HG02840 (cell line): ENCODE data around the gene NNT.
"Not testable (repeated sequence)": the region's sequence is repeated elsewhere in the genome, so short reads cannot be mapped to it uniquely, and the experiment has no call there.

Source experiments
- ATAC-seq: cut with Tn5 transposase; IDR thresholded peaks from one replicate; pipeline ENCODE4 v1.9.1; 2021; ENCODE audit warnings: mild to moderate bottlenecking, moderate library complexity, moderate number of reproducible peaks; ENCODE audit not compliant: unreplicated experiment, low FRiP score

Gene NNT

GRCh38 chr5:43699910-43700309 is 96.9 kb downstream of the NNT start:
- ATAC-seq, result no peak

- no peak for ATAC-seq
Observed at GRCh38 chr5:43700601-43701000, 97.6 kb downstream of the NNT start.

GRCh38 chr5:43701227-43701626 is 98.2 kb downstream of the NNT start:
- ATAC-seq, result no peak

- no peak for ATAC-seq
Observed at GRCh38 chr5:43702293-43702692, 99.3 kb downstream of the NNT start.

- ATAC-seq, result no peak
Observed at GRCh38 chr5:43702815-43703214, 99.8 kb downstream of the NNT start.

- ATAC-seq, result no peak
Observed at GRCh38 chr5:43704243-43704642, 101.3 kb downstream of the NNT start.

- ATAC-seq, result not testable (repeated sequence)
Observed at GRCh38 chr5:43706576-43706975, 103.6 kb downstream of the NNT start.

- ATAC-seq, result no peak
Observed at GRCh38 chr5:43711496-43711895, 108.5 kb downstream of the NNT start.

- no peak for ATAC-seq
Observed at GRCh38 chr5:43712081-43712480, 109.1 kb downstream of the NNT start.

- not testable (repeated sequence) for ATAC-seq
Observed at GRCh38 chr5:43719783-43720182, 116.8 kb downstream of the NNT start.

- ATAC-seq, result no peak
Observed at GRCh38 chr5:43728581-43728980, 125.6 kb downstream of the NNT start.

- ATAC-seq, result no peak
Observed at GRCh38 chr5:43729846-43730478, 127.0 kb downstream of the NNT start.

GRCh38 chr5:43730832-43731342 is 127.9 kb downstream of the NNT start:
- no peak for ATAC-seq

GRCh38 chr5:43731573-43731972 is 128.6 kb downstream of the NNT start:
- no peak for ATAC-seq

- ATAC-seq, result not testable (repeated sequence)
Observed at GRCh38 chr5:43745923-43746548, 143.1 kb downstream of the NNT start.

- ATAC-seq, result no peak
Observed at GRCh38 chr5:43750809-43751208, 147.8 kb downstream of the NNT start.

GRCh38 chr5:43753069-43753468 is 150.1 kb downstream of the NNT start:
- ATAC-seq, result no peak
